ENCODE measurements around the gene RAD51B.

The RAD51B gene

DNA sequence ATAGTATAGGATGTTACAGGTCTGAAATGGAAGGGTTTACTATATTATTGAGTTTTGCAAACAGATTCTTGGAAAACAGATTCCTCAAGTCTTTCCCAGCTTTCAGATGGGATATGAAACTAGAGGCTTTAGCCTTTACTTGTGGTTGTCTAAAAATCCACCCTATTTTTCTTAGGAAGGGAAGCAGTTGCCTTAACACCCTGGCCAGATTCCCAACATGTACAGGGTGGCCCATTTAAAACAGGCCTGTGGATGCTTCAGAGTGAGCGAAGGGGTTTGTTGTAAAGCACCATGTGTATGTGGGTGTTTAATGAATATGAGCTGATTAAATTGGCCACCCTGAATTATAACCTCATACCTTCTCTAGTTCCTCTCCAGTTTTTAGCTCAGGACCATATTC, 557.4 kb downstream of the RAD51B start:
- no peak overlapping the region for H3K4me3 ChIP-seq (ENCODE audit: low read length)
- H3K36me3 ChIP-seq (ENCODE audit: control insufficient read depth, insufficient read depth, low read length), result no peaks in the 10 kb centered on the region
- WGBS (ENCODE audit: extremely low coverage, insufficient coverage, low lambda C conversion rate), result no CpG with 5 or more reads among the region's 1 CpG
- DNase-seq, result no peak
- no peak overlapping the region for H3K23ac ChIP-seq (ENCODE audit: low read length)
- no peaks in the 10 kb centered on the region for H3K79me2 ChIP-seq (ENCODE audit: control insufficient read depth, insufficient read depth, low read length)
- no peak overlapping the region for H2BK15ac ChIP-seq (replicated peaks; ENCODE audit: low read depth)
- H3K4me1 ChIP-seq (ENCODE audit: control insufficient read depth, low read depth, low read length), result peaks cover 5% of the 10 kb centered on the region
- H2AK5ac ChIP-seq (ENCODE audit: low read length), result no peak overlapping the region
- H3K18ac ChIP-seq (ENCODE audit: low read length), result no peak overlapping the region
- H4K8ac ChIP-seq (ENCODE audit: low read depth, low read length), result no peak overlapping the region
- H3K4ac ChIP-seq (ENCODE audit: low read depth, low read length), result no peak overlapping the region
- no peak overlapping the region for H4K5ac ChIP-seq (ENCODE audit: low read length)
- no peak overlapping the region for H3K9ac ChIP-seq (ENCODE audit: low read length)
- no peak overlapping the region for H2BK5ac ChIP-seq (ENCODE audit: low read length)
- no peak overlapping the region for H3K4me2 ChIP-seq (ENCODE audit: low read length)
- no peaks in the 10 kb centered on the region for H3K79me1 ChIP-seq (ENCODE audit: low read length)
- H3K27me3 ChIP-seq (ENCODE audit: insufficient read depth, low read length, poor library complexity), result no peaks in the 10 kb centered on the region
- H3K56ac ChIP-seq (ENCODE audit: low read length), result no peak overlapping the region
- H3K27ac ChIP-seq (ENCODE audit: low read depth, low read length), result no peak overlapping the region
- H2BK120ac ChIP-seq (ENCODE audit: low read depth, low read length), result no peak overlapping the region

DNA sequence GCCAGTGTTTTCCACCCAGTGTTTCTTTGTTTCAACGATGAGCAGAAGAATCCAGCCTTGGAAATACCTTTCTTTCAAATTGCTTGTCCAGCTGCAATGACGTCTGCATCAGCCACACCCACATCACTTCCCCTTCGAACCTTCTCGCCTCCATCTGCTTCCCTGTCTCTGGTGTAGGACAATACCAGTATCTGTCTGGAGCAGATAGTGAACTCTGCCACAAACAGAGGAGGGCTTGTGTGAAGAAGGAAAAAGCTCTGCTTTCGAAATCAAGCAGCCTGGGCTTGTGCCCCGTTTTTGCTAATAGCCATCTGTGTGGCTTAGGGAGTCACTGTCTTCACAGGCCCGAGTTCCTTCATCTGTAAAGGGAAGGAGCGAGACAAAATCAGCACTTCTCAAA, 557.9 kb downstream of the RAD51B start:
- no peak overlapping the region for H4K5ac ChIP-seq (ENCODE audit: low read length)
- no peaks in the 10 kb centered on the region for H3K79me1 ChIP-seq (ENCODE audit: low read length)
- no peak overlapping the region for H3K27ac ChIP-seq (ENCODE audit: low read depth, low read length)
- no peak overlapping the region for H3K56ac ChIP-seq (ENCODE audit: low read length)
- H3K27me3 ChIP-seq (ENCODE audit: insufficient read depth, low read length, poor library complexity), result no peaks in the 10 kb centered on the region
- H2AK5ac ChIP-seq (ENCODE audit: low read length), result no peak overlapping the region
- no peak overlapping the region for H4K8ac ChIP-seq (ENCODE audit: low read depth, low read length)
- H3K23ac ChIP-seq (ENCODE audit: low read length), result no peak overlapping the region
- H2BK15ac ChIP-seq (replicated peaks; ENCODE audit: low read depth), result no peak overlapping the region
- H3K4me1 ChIP-seq (ENCODE audit: control insufficient read depth, low read depth, low read length), result peaks cover 5% of the 10 kb centered on the region
- no peaks in the 10 kb centered on the region for H3K79me2 ChIP-seq (ENCODE audit: control insufficient read depth, insufficient read depth, low read length)
- no CpG with 5 or more reads among the region's 8 CpGs for WGBS (ENCODE audit: extremely low coverage, insufficient coverage, low lambda C conversion rate)
- no peak overlapping the region for H3K18ac ChIP-seq (ENCODE audit: low read length)
- H3K36me3 ChIP-seq (ENCODE audit: control insufficient read depth, insufficient read depth, low read length), result no peaks in the 10 kb centered on the region
- no peak overlapping the region for H2BK5ac ChIP-seq (ENCODE audit: low read length)
- peak; percentile 49 for DNase-seq
- no peak overlapping the region for H3K4me3 ChIP-seq (ENCODE audit: low read length)
- H2BK120ac ChIP-seq (ENCODE audit: low read depth, low read length), result no peak overlapping the region
- no peak overlapping the region for H3K4ac ChIP-seq (ENCODE audit: low read depth, low read length)
- no peak overlapping the region for H3K9ac ChIP-seq (ENCODE audit: low read length)
- no peak overlapping the region for H3K4me2 ChIP-seq (ENCODE audit: low read length)

DNA sequence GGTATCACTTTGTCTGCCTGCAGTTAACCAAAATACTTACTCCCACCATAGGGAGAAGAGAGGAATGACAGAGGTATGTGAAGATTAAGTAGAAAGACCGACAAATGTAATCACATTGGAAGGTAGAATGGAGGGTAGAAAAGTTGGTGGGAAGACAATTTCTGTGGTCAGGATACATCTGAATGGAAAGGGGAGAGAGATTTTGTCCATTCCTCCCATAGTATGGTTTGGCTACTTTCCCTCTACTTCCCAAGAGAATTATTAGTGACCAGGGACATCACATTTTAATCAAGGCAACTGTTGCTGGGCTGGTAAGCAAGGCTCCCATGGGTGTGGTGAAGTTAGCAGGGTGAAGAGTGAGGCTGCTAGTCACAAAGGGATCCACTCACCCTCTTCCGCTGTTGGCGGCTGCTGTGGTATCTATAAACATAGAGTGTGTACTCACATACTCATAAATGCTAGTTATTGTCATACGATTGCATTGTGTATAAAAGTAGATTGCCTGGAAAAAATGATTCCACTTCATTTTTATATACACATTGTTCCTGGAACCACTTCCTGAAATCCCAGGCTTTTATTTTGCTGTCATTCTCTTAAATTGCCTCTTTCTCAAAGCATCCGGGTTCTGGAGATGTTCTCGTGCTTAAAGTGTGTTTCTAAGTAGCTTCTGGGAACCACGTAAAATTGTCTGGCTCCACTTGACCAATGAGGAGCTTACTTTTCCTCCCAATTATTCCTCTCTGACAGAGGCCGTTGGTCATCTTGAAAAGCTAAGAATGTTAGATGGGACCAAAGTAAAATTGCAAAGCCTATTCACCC, 560.1 kb downstream of the RAD51B start:
- no peak overlapping the region for H2BK15ac ChIP-seq (replicated peaks; ENCODE audit: low read depth)
- no peak overlapping the region for H4K8ac ChIP-seq (ENCODE audit: low read depth, low read length)
- no peak overlapping the region for H3K4ac ChIP-seq (ENCODE audit: low read depth, low read length)
- peaks cover 3% of the 10 kb centered on the region for H3K4me1 ChIP-seq (ENCODE audit: control insufficient read depth, low read depth, low read length)
- H3K4me2 ChIP-seq (ENCODE audit: low read length), result no peak overlapping the region
- H3K27me3 ChIP-seq (ENCODE audit: insufficient read depth, low read length, poor library complexity), result no peaks in the 10 kb centered on the region
- no peaks in the 10 kb centered on the region for H3K36me3 ChIP-seq (ENCODE audit: control insufficient read depth, insufficient read depth, low read length)
- no peak overlapping the region for H4K5ac ChIP-seq (ENCODE audit: low read length)
- H2BK120ac ChIP-seq (ENCODE audit: low read depth, low read length), result no peak overlapping the region
- no peaks in the 10 kb centered on the region for H3K79me2 ChIP-seq (ENCODE audit: control insufficient read depth, insufficient read depth, low read length)
- WGBS (ENCODE audit: extremely low coverage, insufficient coverage, low lambda C conversion rate), result no CpG with 5 or more reads among the region's 8 CpGs
- no peak overlapping the region for H2BK5ac ChIP-seq (ENCODE audit: low read length)
- H3K56ac ChIP-seq (ENCODE audit: low read length), result no peak overlapping the region
- H3K79me1 ChIP-seq (ENCODE audit: low read length), result no peaks in the 10 kb centered on the region
- H3K4me3 ChIP-seq (ENCODE audit: low read length), result no peak overlapping the region
- no peak overlapping the region for H3K27ac ChIP-seq (ENCODE audit: low read depth, low read length)
- no peak overlapping the region for H3K18ac ChIP-seq (ENCODE audit: low read length)
- H3K23ac ChIP-seq (ENCODE audit: low read length), result no peak overlapping the region
- H3K9ac ChIP-seq (ENCODE audit: low read length), result no peak overlapping the region
- no peak overlapping the region for H2AK5ac ChIP-seq (ENCODE audit: low read length)
- no peak for DNase-seq

DNA sequence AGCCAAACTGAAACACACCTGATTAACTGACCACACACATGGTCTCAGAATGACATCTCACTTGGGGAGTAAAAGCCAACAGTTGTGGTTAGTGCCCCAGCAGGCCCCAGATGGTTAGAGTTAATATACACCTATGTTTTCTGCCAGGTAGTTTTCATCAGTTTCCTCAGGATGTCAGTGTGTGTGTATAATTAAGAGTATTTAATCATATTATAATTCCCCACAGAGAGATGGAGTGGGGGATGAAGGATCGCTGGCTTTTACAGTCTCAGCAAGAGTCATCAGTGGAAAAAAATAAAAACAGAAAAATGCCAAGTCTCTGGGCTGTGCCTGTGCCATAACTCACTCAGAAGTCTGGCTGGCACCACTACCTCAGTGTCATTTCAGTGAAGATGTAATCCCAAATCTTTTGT, 560.8 kb downstream of the RAD51B start:
- Histone ChIP-seq H3K4me1 (ENCODE audit: control insufficient read depth, low read depth, low read length) (no peaks in the 10 kb centered on the region), H2BK15ac (replicated peaks; ENCODE audit: low read depth) (no peak overlapping the region), H3K79me1 (ENCODE audit: low read length) (no peaks in the 10 kb centered on the region), H2AK5ac (ENCODE audit: low read length) (no peak overlapping the region), H3K27ac (ENCODE audit: low read depth, low read length) (no peak overlapping the region), H3K36me3 (ENCODE audit: control insufficient read depth, insufficient read depth, low read length) (no peaks in the 10 kb centered on the region), H3K9ac (ENCODE audit: low read length) (no peak overlapping the region), H3K23ac (ENCODE audit: low read length) (no peak overlapping the region), H3K79me2 (ENCODE audit: control insufficient read depth, insufficient read depth, low read length) (no peaks in the 10 kb centered on the region), H3K18ac (ENCODE audit: low read length) (no peak overlapping the region), H2BK120ac (ENCODE audit: low read depth, low read length) (no peak overlapping the region), H3K56ac (ENCODE audit: low read length) (no peak overlapping the region), H3K27me3 (ENCODE audit: insufficient read depth, low read length, poor library complexity) (no peaks in the 10 kb centered on the region), H2BK5ac (ENCODE audit: low read length) (no peak overlapping the region), H3K4ac (ENCODE audit: low read depth, low read length) (no peak overlapping the region), H4K8ac (ENCODE audit: low read depth, low read length) (no peak overlapping the region), H4K5ac (ENCODE audit: low read length) (no peak overlapping the region), H3K4me3 (ENCODE audit: low read length) (no peak overlapping the region), H3K4me2 (ENCODE audit: low read length) (no peak overlapping the region)
- DNase-seq, result no peak
- no CpG with 5 or more reads among the region's 1 CpG for WGBS (ENCODE audit: extremely low coverage, insufficient coverage, low lambda C conversion rate)

- H4K8ac ChIP-seq (ENCODE audit: low read depth, low read length), result no peak overlapping the region
These were observed 564.8 kb downstream of the RAD51B start for GRCh38 chr14:68384335-68384734.

DNA sequence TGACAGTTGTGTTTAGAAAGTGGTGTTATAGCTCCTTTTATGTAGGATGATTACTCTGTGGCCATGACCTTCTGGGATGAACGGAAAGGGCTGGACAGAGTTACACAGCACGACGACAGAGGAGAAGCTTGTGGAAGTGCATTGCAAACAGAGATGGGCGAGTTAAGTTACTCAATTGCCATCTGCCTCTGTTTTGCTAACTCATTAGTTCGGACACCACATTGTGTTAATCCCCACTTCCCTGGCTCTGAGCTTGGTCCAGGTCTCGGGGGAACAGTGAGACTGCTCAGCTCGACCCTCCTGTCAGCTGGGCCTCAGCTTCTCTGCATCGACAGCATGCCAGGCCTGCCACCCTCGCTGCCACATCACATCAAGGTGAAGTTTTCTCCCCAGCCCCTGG, 565.3 kb downstream of the RAD51B start:
- no peak overlapping the region for H3K18ac ChIP-seq (ENCODE audit: low read length)
- no peak overlapping the region for H3K23ac ChIP-seq (ENCODE audit: low read length)
- H4K8ac ChIP-seq (ENCODE audit: low read depth, low read length), result no peak overlapping the region
- no peak overlapping the region for H2BK15ac ChIP-seq (replicated peaks; ENCODE audit: low read depth)
- no peak for DNase-seq
- WGBS (ENCODE audit: extremely low coverage, insufficient coverage, low lambda C conversion rate), result no CpG with 5 or more reads among the region's 9 CpGs
- no peak overlapping the region for H2AK5ac ChIP-seq (ENCODE audit: low read length)
- no peak overlapping the region for H2BK5ac ChIP-seq (ENCODE audit: low read length)
- no peak overlapping the region for H3K4me3 ChIP-seq (ENCODE audit: low read length)
- H3K4me2 ChIP-seq (ENCODE audit: low read length), result no peak overlapping the region
- H3K79me2 ChIP-seq (ENCODE audit: control insufficient read depth, insufficient read depth, low read length), result no peaks in the 10 kb centered on the region
- H3K79me1 ChIP-seq (ENCODE audit: low read length), result no peaks in the 10 kb centered on the region
- no peak overlapping the region for H3K4ac ChIP-seq (ENCODE audit: low read depth, low read length)
- H2BK120ac ChIP-seq (ENCODE audit: low read depth, low read length), result no peak overlapping the region
- no peak overlapping the region for H4K5ac ChIP-seq (ENCODE audit: low read length)
- no peak overlapping the region for H3K56ac ChIP-seq (ENCODE audit: low read length)
- no peak overlapping the region for H3K27ac ChIP-seq (ENCODE audit: low read depth, low read length)
- peaks cover 3% of the 10 kb centered on the region for H3K4me1 ChIP-seq (ENCODE audit: control insufficient read depth, low read depth, low read length)
- no peaks in the 10 kb centered on the region for H3K27me3 ChIP-seq (ENCODE audit: insufficient read depth, low read length, poor library complexity)
- H3K9ac ChIP-seq (ENCODE audit: low read length), result no peak overlapping the region
- H3K36me3 ChIP-seq (ENCODE audit: control insufficient read depth, insufficient read depth, low read length), result no peaks in the 10 kb centered on the region

More at GRCh38 chr14:68384335-68384734, 564.8 kb downstream of the RAD51B start:
- Histone ChIP-seq H2BK15ac (replicated peaks; ENCODE audit: low read depth) (no peak overlapping the region), H3K27me3 (ENCODE audit: insufficient read depth, low read length, poor library complexity) (no peaks in the 10 kb centered on the region), H3K4me3 (ENCODE audit: low read length) (no peak overlapping the region), H3K18ac (ENCODE audit: low read length) (no peak overlapping the region), H3K79me2 (ENCODE audit: control insufficient read depth, insufficient read depth, low read length) (no peaks in the 10 kb centered on the region), H2AK5ac (ENCODE audit: low read length) (no peak overlapping the region), H3K23ac (ENCODE audit: low read length) (no peak overlapping the region), H3K27ac (ENCODE audit: low read depth, low read length) (no peak overlapping the region), H3K36me3 (ENCODE audit: control insufficient read depth, insufficient read depth, low read length) (no peaks in the 10 kb centered on the region), H3K4me1 (ENCODE audit: control insufficient read depth, low read depth, low read length) (peaks cover 3% of the 10 kb centered on the region), H3K9ac (ENCODE audit: low read length) (no peak overlapping the region), H2BK5ac (ENCODE audit: low read length) (no peak overlapping the region), H3K79me1 (ENCODE audit: low read length) (no peaks in the 10 kb centered on the region), H4K5ac (ENCODE audit: low read length) (no peak overlapping the region), H2BK120ac (ENCODE audit: low read depth, low read length) (no peak overlapping the region), H3K4me2 (ENCODE audit: low read length) (no peak overlapping the region), H3K56ac (ENCODE audit: low read length) (no peak overlapping the region), H3K4ac (ENCODE audit: low read depth, low read length) (no peak overlapping the region)
- DNase-seq, result no peak
- WGBS (ENCODE audit: extremely low coverage, insufficient coverage, low lambda C conversion rate), result no CpG with 5 or more reads among the region's 6 CpGs
